Fibroblast of mammary gland (primary cell): ENCODE data around the gene CAMK1D.

Experiments used
- DNase-seq: peaks from one replicate; pipeline ENCODE4 v3.0.0-alpha.2; 2010; ENCODE audit warnings: low read depth
- H3K4me3 ChIP-seq: 2 replicates; pipeline ENCODE4 v1.5.1; 2011; ENCODE audit warnings: low read depth, mild to moderate bottlenecking, low read length, moderate library complexity; ENCODE audit not compliant: control insufficient read depth
- TF ChIP-seq, protein P1 (sequence below): conservative IDR thresholded peaks from 2 replicates; pipeline ENCODE4 v1.5.1; 2011; ENCODE audit warnings: low read depth, low read length, inconsistent platforms; ENCODE audit not compliant: control insufficient read depth, insufficient read depth

Gene CAMK1D

GRCh38 chr10:12631216-12631615 lies 281.9 kb downstream of the CAMK1D start:
- no peak overlapping the region for H3K4me3 ChIP-seq
- DNase-seq = peak; percentile 20
- TF ChIP-seq, protein P1, sequence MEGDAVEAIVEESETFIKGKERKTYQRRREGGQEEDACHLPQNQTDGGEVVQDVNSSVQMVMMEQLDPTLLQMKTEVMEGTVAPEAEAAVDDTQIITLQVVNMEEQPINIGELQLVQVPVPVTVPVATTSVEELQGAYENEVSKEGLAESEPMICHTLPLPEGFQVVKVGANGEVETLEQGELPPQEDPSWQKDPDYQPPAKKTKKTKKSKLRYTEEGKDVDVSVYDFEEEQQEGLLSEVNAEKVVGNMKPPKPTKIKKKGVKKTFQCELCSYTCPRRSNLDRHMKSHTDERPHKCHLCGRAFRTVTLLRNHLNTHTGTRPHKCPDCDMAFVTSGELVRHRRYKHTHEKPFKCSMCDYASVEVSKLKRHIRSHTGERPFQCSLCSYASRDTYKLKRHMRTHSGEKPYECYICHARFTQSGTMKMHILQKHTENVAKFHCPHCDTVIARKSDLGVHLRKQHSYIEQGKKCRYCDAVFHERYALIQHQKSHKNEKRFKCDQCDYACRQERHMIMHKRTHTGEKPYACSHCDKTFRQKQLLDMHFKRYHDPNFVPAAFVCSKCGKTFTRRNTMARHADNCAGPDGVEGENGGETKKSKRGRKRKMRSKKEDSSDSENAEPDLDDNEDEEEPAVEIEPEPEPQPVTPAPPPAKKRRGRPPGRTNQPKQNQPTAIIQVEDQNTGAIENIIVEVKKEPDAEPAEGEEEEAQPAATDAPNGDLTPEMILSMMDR = no peak

- H3K4me3 ChIP-seq = no peak overlapping the region
- no peak for DNase-seq
- TF ChIP-seq, protein P1 = no peak
Observed at GRCh38 chr10:12631787-12632562, 282.6 kb downstream of the CAMK1D start.

DNA sequence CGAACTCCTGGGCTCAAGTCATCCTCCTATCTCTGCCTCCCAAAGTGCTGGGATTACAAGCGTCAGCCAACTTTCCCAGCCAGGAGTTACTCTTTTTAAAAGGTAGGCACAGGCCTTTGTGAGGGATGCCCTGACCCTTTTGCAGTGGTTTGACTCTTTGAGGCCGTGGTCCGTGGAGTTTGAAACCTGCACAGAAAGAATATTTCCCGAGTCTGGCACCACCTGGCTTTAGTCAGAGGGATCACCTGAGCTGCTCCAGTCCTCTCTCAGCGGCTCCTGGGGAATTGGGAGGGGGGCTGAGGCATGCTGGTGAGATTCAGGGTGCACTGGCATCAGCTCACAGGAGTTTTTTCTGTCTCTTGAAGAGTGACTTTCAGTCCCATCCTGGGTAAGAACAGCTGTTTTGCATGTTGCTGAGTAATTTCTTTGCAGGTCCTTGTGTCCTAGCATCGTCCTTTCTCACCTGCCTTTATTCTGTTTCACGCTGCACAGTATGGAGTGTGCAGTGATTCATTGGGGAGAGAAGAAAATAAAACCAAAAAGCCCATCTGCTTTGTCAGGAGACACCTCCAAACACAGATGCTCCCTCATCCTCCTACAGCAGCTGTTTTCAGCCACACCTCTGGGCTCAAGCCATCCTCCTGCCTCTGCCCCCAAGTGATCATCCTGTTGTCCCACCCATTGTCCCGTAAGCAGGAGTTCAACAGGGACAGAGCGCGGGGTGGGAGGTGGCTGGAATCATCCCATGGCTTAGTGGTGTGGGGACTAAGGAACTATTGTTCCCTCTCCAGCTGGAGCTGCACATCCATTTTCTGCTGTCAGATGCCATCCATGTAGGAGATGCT lies 284.7 kb downstream of the CAMK1D start:
- no peak overlapping the region for H3K4me3 ChIP-seq
- no peak for DNase-seq
- TF ChIP-seq, protein P1 = no peak

DNA sequence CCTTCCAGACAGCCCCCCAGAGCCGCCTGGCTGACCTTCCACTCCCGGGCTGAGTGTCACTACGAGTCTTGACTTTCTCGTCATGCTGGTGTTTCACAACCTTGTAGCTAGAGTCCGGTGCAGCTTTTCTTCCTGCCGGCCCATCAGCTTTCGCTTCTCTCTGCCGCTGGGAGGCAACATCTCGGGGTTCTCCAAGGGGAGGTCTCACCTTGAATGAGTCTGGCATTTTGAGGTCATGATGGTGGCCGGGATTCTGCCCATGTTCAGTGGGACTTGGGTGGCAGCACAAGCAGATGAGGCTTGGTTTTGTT lies 285.2 kb downstream of the CAMK1D start:
- TF ChIP-seq, protein P1 = no peak
- no peak overlapping the region for H3K4me3 ChIP-seq
- no peak for DNase-seq

DNA sequence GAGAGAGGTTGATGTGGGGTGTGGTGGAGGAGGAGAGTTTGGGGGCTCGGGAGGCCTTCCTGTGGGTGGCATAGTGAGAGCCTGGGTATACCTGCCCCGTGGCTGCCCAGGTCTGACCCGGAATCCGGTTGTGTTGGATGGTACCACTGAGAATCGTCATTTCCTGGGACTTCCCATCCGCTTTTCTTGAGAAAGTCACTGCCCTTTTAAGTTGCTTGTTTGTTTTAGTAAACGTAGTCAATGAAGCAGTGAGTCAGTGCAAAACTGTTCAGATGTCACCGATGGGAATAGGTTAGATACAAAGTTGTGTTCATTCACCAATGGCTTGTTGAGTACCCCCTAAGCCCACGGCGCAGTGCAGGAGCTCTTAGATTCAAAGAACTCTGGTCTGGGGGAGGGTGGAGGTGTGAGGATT lies 285.8 kb downstream of the CAMK1D start:
- no peak for DNase-seq

DNA sequence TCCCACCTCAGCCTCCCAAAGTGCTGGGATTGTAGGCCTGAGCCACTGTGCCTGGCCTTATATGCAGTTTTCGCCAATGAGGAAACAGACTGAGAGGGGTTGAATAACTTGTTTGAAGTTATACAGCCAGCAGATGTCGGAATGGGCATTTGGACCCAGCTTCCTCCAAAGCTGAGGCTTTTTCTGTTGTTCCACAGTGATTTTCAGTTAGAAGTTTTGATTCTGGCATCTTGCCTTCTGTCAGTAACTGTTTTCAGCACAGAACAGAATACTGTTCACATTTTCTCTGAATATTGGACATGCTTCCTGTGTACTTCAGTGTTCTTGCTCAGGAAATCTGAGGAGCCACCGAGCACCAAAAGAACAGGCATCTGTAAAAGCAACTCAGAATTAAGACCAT lies 287.2 kb downstream of the CAMK1D start:
- TF ChIP-seq, protein P1 = no peak
- DNase-seq = no peak
- H3K4me3 ChIP-seq = no peak overlapping the region

More for the DNA sequence above, 285.8 kb downstream of the CAMK1D start:
- TF ChIP-seq, protein P1 = no peak
- H3K4me3 ChIP-seq = no peak overlapping the region
